Mammary epithelial cell (primary cell): ENCODE results near the gene TARS2.

Experiments used
- EZH2 ChIP-seq: IDR thresholded peaks from 2 replicates; pipeline ENCODE4 v1.6.1; 2012; ENCODE audit warnings: low read length, inconsistent platforms, borderline replicate concordance
- TF ChIP-seq, protein P1 (sequence below), 2 donors: IDR thresholded peaks in 1 of 2; conservative IDR thresholded peaks in 1 of 2; 2 replicates each; pipeline ENCODE4 v1.5.1; 2011 to 2012; ENCODE audit warnings: inconsistent platforms in 2 of 2, low read length in 2 of 2, mild to moderate bottlenecking in 2 of 2, control low read depth in 1 of 2, low read depth in 1 of 2; ENCODE audit not compliant: insufficient read depth in 1 of 2; ENCODE audit errors: extremely low read depth in 1 of 2

- TF ChIP-seq, protein P1, sequence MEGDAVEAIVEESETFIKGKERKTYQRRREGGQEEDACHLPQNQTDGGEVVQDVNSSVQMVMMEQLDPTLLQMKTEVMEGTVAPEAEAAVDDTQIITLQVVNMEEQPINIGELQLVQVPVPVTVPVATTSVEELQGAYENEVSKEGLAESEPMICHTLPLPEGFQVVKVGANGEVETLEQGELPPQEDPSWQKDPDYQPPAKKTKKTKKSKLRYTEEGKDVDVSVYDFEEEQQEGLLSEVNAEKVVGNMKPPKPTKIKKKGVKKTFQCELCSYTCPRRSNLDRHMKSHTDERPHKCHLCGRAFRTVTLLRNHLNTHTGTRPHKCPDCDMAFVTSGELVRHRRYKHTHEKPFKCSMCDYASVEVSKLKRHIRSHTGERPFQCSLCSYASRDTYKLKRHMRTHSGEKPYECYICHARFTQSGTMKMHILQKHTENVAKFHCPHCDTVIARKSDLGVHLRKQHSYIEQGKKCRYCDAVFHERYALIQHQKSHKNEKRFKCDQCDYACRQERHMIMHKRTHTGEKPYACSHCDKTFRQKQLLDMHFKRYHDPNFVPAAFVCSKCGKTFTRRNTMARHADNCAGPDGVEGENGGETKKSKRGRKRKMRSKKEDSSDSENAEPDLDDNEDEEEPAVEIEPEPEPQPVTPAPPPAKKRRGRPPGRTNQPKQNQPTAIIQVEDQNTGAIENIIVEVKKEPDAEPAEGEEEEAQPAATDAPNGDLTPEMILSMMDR (conservative IDR thresholded peaks at IDR 0.05 in 1 of 2, IDR thresholded peaks at IDR 0.05 in 1 of 2; ENCODE audit: extremely low read depth in 1 of 2, insufficient read depth in 1 of 2, low read depth in 1 of 2, low read length in 2 of 2) = no peak
- TF ChIP-seq EZH2 = no peak
These were observed 7.3 kb upstream of the TARS2 start for GRCh38 chr1:150479927-150480352.
